IPS-15b (cell line): Measurements from ENCODE around the gene CYP19A1.

ENCODE experiments used
- H3K27me3 ChIP-seq: one replicate; pipeline ENCODE4 v1.6.1; 2013; ENCODE audit warnings: low read length; ENCODE audit not compliant: control insufficient read depth, insufficient read depth
- H3K36me3 ChIP-seq: one replicate; pipeline ENCODE4 v1.6.1; 2013; ENCODE audit warnings: low read length; ENCODE audit not compliant: control insufficient read depth, insufficient read depth
- H3K4me1 ChIP-seq: one replicate; pipeline ENCODE4 v1.6.1; 2013; ENCODE audit warnings: mild to moderate bottlenecking, low read length; ENCODE audit not compliant: control insufficient read depth, insufficient read depth
- H3K4me3 ChIP-seq: one replicate; pipeline ENCODE4 v1.5.1; 2013; ENCODE audit warnings: low read depth, low read length
- H3K9ac ChIP-seq: one replicate; pipeline ENCODE4 v1.6.1; 2013; ENCODE audit warnings: low read depth, mild to moderate bottlenecking, low read length
- H3K9me3 ChIP-seq: one replicate; pipeline ENCODE4 v1.6.1; 2013; ENCODE audit warnings: mild to moderate bottlenecking, low read length; ENCODE audit not compliant: control insufficient read depth, insufficient read depth

CYP19A1 gene

GRCh38 chr15:51319539-51319938, 18.9 kb downstream of the CYP19A1 start:
- H3K4me1 ChIP-seq: no peaks in the 10 kb centered on the region
- H3K36me3 ChIP-seq: no peaks in the 10 kb centered on the region
- H3K9ac ChIP-seq: no peak overlapping the region
- H3K4me3 ChIP-seq: no peak overlapping the region
- no peaks in the 10 kb centered on the region for H3K27me3 ChIP-seq
- H3K9me3 ChIP-seq: no peaks in the 10 kb centered on the region

- H3K36me3 ChIP-seq: no peaks in the 10 kb centered on the region
- H3K4me1 ChIP-seq: no peaks in the 10 kb centered on the region
- no peaks in the 10 kb centered on the region for H3K27me3 ChIP-seq
- H3K9me3 ChIP-seq: no peaks in the 10 kb centered on the region
- H3K4me3 ChIP-seq: no peak overlapping the region
- H3K9ac ChIP-seq: no peak overlapping the region
Measured at GRCh38 chr15:51318382-51319150, 19.8 kb downstream of the CYP19A1 start.

- no peak overlapping the region for H3K9ac ChIP-seq
- H3K4me1 ChIP-seq: no peaks in the 10 kb centered on the region
- no peaks in the 10 kb centered on the region for H3K9me3 ChIP-seq
- no peak overlapping the region for H3K4me3 ChIP-seq
- no peaks in the 10 kb centered on the region for H3K27me3 ChIP-seq
- H3K36me3 ChIP-seq: no peaks in the 10 kb centered on the region
Measured at GRCh38 chr15:51316636-51317035, 21.8 kb downstream of the CYP19A1 start.

GRCh38 chr15:51315726-51316125, 22.7 kb downstream of the CYP19A1 start:
- no peaks in the 10 kb centered on the region for H3K27me3 ChIP-seq
- no peaks in the 10 kb centered on the region for H3K9me3 ChIP-seq
- no peaks in the 10 kb centered on the region for H3K36me3 ChIP-seq
- no peak overlapping the region for H3K4me3 ChIP-seq
- H3K9ac ChIP-seq: no peak overlapping the region
- H3K4me1 ChIP-seq: no peaks in the 10 kb centered on the region

- H3K4me1 ChIP-seq: no peaks in the 10 kb centered on the region
- no peaks in the 10 kb centered on the region for H3K27me3 ChIP-seq
- no peaks in the 10 kb centered on the region for H3K36me3 ChIP-seq
- no peaks in the 10 kb centered on the region for H3K9me3 ChIP-seq
- no peak overlapping the region for H3K9ac ChIP-seq
- no peak overlapping the region for H3K4me3 ChIP-seq
Measured at GRCh38 chr15:51314391-51315337, 23.7 kb downstream of the CYP19A1 start.

GRCh38 chr15:51313644-51314280, 24.6 kb downstream of the CYP19A1 start:
- H3K27me3 ChIP-seq: no peaks in the 10 kb centered on the region
- H3K4me3 ChIP-seq: no peak overlapping the region
- H3K9me3 ChIP-seq: no peaks in the 10 kb centered on the region
- no peaks in the 10 kb centered on the region for H3K4me1 ChIP-seq
- H3K9ac ChIP-seq: no peak overlapping the region
- no peaks in the 10 kb centered on the region for H3K36me3 ChIP-seq

- Histone ChIP-seq H3K4me1 (no peaks in the 10 kb centered on the region), H3K9me3 (no peaks in the 10 kb centered on the region), H3K36me3 (no peaks in the 10 kb centered on the region), H3K9ac (no peak overlapping the region), H3K27me3 (no peaks in the 10 kb centered on the region), H3K4me3 (no peak overlapping the region)
Measured at GRCh38 chr15:51313074-51313393, 25.4 kb downstream of the CYP19A1 start.

GRCh38 chr15:51312166-51313073, 26.0 kb downstream of the CYP19A1 start:
- Histone ChIP-seq H3K27me3 (no peaks in the 10 kb centered on the region), H3K9me3 (no peaks in the 10 kb centered on the region), H3K36me3 (no peaks in the 10 kb centered on the region), H3K9ac (no peak overlapping the region), H3K4me1 (no peaks in the 10 kb centered on the region), H3K4me3 (no peak overlapping the region)

GRCh38 chr15:51311510-51311909, 26.9 kb downstream of the CYP19A1 start:
- no peak overlapping the region for H3K4me3 ChIP-seq
- H3K4me1 ChIP-seq: no peaks in the 10 kb centered on the region
- no peaks in the 10 kb centered on the region for H3K27me3 ChIP-seq
- no peaks in the 10 kb centered on the region for H3K9me3 ChIP-seq
- H3K9ac ChIP-seq: no peak overlapping the region
- H3K36me3 ChIP-seq: no peaks in the 10 kb centered on the region

GRCh38 chr15:51310064-51310463, 28.3 kb downstream of the CYP19A1 start:
- H3K9me3 ChIP-seq: no peaks in the 10 kb centered on the region
- no peaks in the 10 kb centered on the region for H3K27me3 ChIP-seq
- no peak overlapping the region for H3K4me3 ChIP-seq
- H3K36me3 ChIP-seq: no peaks in the 10 kb centered on the region
- no peaks in the 10 kb centered on the region for H3K4me1 ChIP-seq
- H3K9ac ChIP-seq: no peak overlapping the region

GRCh38 chr15:51307811-51308210, 30.6 kb downstream of the CYP19A1 start:
- Histone ChIP-seq H3K27me3 (no peaks in the 10 kb centered on the region), H3K36me3 (no peaks in the 10 kb centered on the region), H3K9me3 (no peaks in the 10 kb centered on the region), H3K4me3 (no peak overlapping the region), H3K4me1 (no peaks in the 10 kb centered on the region), H3K9ac (no peak overlapping the region)
